Non-pigmented ciliary epithelial cell (primary cell): ENCODE measurements around the gene NRF1.

Experiments
- DNase-seq: peaks from one replicate; pipeline ENCODE4 v3.0.0-alpha.2; 2010; ENCODE audit warnings: low read depth

The NRF1 gene

DNA sequence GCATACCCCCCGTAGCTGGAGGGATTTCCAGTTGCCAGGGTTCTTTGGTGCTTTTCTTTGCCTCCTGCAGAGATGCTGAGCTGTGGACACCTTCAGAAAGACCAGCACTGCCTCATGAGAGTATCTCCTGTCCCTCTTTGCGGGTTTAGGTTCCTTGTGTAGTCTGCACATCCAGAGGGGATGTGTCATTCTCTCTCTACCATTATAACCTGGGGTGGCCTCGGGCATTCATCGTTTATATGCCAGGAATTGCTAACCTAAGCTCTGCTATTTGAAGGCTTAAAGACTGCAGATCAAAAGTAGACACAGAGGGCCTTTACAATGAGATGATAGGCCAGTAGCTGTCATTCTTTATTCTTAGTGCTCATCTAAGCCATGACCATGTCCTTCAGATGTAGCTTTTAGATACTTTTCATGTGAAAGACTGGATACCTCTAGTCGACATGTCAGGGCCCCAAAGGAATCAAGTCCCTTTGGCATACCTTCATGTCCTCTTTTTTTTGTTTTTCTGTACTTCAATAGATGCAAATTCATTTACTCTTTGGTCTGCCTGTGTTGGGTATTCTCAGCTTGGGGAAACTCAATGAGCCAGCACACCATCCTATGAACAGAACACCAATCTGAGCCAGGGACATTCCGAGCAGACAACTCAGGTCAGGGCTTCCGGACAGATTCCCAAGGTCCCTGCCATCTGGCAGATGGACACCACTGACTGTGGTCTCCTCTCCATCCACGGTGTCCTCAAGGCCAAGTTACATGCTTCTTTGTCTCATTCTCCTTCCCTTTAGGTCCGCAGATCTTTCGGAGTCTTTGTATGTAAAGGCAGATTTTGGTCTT lies 129.3 kb downstream of the NRF1 start:
- no peak for DNase-seq

DNA sequence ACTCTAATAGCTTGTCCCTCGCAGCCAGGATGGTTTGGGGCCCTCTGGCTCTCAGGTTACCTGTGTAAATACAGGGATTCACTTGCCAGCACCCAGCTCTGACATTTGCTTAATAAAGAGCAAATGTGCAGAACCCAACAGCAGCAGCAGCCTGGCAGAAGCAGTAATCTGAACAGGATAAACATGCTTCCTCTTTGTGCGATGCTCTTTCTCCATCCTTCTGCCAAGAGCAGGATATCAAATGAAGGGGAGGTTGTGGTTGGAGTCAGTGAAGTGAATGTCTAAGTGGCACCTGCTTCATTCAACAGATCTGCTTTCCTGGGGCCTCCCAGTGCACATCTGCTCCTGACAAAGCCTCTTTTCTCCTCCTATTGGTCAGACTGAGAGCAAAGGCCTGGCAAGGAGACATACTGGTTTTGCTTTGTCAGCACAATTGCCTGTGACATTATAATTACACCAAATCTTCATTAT lies 130.3 kb downstream of the NRF1 start:
- DNase-seq, result no peak

DNA sequence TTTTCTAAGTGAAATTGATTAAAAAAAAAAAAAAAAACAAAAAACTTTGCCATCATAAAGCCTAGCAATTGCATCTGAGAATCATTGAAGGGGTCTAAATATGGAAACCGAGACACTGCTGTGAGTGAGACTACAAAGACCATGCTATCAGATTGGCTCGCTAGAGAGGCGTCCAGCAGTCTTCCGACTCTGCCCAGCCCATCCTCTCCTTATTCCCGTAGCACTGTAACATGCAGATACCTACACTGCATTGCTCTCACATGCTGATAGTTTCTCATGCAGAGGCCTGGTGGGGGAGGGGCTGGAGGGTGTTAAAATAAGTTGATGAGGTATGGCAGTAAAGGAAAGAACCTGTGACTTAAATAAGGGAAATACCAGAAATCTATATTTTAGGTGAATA lies 130.7 kb downstream of the NRF1 start:
- DNase-seq, result no peak

DNA sequence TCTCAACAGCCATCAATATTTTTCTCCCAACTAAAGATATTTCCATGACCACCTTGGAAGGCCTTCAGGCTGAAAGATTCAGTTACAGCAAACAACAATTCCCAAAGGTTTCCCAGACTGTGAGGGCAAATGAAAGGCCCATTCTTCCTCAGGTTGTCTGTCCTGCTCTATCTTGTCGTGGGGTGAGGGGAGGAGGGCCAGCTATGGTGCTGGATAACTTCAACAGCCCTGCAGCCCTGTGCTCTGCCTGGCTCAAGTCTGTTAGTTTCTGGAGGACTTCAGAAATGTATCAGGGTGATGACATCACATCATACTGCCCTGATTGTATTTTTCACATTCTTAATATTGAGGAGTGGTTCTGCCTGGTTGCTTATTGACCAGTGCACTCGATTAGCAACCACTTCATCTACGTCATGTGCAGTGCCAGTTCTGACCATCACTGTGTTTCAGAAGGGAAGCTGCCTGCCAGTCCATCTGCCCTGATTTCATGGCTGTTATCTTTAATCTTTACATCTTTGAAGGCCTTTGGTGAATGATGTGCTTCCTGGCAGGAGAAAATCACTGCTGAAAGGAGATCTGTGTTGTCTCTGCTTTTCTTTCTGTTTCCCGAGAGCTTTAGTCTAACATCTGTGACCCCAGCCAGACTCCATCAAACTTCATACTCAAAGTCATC lies 135.5 kb downstream of the NRF1 start:
- no peak for DNase-seq

DNA sequence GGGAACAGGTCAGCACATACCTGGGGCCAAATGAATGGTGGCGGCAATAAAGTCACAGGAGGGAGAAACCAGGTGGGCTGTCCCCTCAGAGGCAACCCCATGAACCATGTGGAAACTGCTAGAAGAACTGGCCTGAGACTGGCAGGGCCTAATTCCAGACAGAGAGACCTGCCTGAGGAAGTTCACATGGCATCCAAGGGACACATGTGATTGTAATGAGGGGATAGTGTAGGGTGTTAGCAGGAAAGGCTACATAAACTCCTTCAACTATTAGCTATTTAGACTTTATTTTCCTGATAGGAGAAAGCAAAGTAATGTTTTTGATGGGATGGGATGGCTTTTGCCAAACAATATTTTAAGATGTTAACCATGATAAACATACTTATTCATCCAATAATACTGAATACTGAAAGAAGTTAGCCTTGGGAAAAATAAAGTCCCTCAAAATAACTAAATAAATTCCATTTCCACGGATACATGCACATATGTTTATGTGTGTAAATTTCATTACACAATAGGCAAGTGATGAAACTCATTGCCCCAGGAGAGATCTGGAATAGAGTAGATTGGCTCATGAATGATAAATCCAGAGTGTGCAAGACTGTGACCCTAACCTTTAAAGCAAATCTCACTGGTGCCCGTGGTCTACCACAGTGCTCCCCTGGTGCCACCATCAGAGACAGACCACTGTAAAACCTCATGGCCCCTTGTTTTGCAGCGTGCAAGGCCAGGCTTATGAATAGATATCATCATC lies 137.0 kb downstream of the NRF1 start:
- DNase-seq, result no peak

DNA sequence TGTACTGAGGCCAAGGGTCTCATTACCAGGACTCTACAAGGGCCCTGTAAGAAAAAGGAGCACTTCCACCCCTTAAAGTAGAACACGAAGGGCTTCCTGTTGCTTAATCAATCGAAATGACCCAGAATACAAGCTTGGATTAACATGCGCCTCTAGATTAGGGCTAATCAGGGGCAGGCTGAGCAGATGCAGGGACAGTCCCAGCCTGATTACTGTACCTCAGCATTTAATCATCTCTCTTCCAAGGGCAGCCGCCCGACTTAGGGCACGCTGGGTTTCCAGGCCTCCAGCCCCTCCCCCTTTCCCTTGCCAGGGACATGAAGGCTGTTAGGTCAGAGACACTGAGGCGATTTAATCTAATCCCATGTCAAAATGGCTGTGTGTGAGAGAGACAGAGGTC lies 138.6 kb downstream of the NRF1 start:
- DNase-seq, result no peak

DNA sequence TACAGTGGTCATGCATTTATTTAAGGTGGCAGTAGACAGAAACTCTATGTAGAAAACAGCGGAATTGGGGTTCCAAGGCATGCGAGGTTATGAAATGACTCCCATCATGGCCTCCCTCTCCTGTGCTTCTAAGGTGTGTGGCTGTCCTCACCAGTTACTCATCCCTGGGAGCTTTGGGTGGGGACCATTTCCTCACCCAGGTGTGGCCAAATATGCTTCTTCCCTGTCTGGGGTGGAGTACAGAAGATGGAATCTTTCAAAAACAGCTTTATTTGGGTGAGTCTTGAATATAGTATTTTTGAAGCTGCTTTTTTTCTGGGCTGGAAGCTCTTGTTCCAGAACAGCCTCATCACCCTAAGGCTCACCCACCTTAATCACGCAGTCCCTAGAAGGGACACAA lies 139.0 kb downstream of the NRF1 start:
- no peak for DNase-seq

DNA sequence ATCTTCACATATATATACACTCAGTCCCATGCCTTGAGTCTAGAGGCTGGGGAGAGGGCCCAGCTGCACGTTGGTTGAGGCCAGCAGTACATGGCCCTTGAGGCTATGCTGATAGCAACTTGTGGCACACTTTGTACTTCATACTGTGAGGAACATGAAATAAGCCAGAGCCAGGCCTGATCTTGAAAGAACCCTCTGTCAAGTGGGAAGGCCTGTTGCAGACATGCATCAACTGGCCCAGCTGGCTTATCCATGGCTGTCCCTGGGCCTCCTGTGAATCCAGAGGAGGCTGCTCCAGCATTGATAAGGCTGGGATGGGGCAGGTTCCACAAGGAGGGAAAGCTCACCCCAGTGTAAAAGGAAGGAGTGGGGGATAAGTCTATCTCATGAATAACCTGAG lies 140.4 kb downstream of the NRF1 start:
- no peak for DNase-seq

DNA sequence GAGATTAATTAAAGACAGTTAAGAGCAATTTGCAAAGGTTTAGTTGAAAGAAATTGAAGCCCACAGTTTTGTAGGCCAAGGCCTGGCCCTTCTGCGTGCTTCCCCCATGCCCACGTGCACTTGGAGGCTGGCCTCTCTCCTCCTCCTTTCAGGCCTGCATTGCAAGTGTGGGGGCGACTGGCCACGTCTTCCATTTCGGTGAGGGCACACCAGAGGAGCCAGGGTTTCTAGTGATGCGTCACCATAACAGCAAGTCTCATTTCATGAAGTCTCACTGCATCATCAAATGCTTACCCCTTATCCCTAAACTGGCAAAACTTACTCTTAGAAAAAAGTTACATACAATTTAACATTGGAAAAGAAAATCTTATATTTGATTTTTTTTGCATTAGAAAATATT lies 141.2 kb downstream of the NRF1 start:
- no peak for DNase-seq

DNA sequence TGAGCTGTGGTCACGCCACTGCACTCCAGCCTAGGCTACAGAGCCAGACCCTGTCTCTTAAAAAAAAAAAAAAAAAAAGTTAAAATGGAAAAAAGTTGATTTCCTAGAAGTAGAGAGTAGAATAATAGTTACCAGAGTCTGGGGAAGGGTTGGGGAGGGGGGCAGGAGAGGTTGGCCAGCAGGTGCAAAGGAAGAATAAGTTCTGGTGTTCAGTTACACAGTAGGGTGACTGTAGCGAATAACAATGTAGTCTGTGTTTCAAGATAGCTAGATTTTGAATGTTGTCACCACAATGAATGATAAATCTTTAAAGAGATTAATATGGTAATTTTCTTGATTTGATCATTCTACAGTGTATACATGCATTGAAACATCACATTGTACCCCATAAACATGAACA lies 142.9 kb downstream of the NRF1 start:
- DNase-seq, result no peak

DNA sequence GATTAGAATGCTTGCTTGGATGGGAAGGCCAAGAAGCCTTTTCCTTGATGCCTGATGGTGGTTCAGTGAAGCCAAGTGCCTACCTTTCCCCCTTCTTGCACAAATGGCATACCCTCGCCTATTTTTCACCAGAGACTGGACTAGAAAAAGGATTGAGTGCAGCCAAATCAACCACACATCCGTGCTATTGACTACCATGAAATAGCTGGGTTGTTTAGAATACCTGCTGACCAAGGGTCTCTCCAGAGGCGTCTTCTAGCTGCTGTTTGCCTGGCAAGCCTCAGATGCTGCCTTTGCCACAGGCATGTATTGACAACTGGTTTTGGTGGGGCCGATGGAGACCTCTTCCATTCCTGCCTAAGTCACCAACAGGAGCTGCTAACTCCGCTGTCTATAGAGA lies 146.5 kb downstream of the NRF1 start:
- DNase-seq, result no peak

DNA sequence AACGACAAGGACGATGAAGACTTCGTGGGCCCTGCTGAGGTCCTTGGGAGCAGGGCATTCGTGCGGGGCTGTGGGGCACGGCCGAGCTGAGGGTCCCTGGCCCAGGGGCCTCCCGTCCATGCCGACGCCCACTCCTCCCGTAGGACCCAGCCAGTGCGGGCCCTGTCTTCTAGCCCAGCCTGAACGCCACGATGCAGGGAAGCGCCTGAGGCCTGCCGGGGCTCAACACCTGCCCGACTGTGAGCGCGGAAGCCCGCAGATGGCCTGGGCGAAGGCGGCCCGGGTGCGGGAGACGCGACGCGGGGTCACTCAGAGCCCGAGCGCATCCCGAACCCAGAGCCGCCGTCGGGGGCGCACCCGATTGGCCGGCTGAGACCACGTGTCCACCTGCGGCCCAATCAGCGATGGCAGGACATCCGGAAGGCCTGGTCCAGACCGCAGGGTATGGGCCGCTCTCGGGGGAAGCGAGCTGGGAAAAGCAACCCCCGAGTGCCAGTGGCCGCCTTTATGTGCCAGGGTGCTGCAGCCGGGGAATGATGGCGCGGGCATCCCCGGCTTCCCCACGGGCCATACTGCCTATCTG lies 151.0 kb downstream of the NRF1 start:
- no peak for DNase-seq

DNA sequence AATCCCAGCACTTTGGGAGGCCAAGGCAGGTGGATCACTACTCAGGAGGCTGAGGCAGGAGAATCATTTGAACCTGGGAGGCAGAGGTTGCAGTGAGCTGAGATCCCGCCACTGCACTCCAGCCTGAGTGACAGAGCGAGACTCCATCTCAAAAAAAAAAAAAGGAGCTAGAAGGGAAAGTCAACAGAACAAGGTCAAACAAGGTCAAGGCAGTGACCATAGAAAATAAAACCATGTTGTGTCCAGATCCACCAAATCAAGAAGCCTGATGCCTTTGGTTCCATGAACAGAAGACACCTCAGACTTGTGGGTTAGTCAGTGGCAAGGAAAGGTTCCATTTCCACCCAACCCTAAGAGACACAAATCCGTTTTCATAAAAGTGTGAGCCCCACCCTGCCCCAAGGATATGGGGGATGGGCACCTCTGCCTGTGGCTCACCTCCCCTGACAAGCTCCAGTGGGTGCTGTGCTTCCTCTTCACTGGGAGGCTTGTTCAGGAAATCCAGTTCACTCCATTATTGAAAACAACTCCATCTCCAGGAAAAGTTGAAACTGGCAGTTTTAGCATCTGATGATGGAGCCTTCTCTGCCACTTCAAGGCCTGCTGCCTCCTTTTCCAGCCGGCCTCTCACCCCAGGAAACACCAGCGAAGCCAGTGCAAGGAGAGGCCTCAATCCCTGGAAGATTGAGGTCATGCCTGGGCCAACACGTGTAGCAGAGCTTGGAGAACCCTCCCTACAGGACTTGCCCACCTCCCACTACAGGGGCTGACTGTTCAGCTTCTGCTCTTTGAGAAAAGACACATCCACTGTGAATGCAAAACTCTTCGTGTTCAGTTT lies 152.9 kb downstream of the NRF1 start:
- no peak for DNase-seq

DNA sequence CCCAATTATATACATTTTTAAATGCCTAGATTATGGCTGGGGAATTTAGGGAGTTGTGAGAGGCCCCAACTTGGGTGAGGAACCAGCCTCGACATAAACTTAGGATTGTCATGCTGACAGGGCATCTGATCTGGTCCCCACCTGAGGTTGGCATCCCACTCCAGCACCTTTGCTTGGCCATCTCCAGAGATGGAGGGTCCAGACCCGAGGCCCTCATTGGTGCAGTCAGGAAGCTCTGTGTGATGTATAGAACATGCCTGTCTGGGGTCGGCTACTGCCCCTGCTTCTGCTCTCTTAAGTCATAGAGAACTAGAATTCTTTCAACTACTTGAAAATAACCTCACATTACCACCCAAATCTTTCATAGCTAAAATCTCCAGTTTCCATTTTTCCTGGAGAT lies 153.8 kb downstream of the NRF1 start:
- DNase-seq, result no peak

DNA sequence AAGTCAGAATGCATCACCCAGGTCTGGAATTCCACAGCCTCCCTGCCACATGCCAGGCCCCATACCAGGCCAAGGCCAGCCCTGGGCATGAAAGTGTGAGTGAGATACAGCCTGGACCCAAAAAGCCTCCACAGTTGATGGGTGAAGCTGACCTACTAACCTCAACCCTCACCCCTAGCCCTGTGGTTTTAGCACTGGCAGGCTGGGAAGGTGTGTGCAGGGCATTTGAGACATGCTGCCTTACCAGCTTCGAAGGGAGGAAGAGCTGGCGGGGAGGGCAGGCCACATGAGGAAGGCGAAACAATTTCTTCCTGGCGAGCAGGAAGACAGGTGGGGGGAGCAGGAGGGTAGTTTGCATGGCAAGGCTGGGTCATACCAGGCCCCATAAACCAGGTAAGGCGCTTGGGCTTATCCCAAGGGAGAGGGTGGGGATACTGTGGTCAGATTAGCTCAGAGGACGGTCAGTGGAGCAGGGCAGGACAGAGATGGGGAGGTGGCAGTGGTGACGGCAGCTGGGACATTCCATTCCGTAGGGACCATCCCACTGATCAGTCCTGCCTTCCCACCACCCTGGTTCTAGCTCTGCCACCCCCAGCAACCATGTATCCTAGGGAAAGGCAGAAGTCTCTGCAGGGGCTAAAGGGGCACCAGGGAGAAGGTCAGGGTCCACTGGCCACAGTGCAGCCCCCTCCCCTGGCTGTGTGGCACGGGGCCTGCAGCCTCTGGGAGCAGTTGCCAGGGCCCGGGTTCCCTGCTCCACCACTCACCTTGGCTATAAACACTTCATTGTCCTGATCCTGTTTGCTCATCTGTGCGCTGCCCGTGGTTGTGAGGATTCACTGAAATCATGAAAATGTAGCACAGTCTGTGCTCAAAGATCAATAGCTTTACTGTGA lies 155.8 kb downstream of the NRF1 start:
- DNase-seq, result no peak

DNA sequence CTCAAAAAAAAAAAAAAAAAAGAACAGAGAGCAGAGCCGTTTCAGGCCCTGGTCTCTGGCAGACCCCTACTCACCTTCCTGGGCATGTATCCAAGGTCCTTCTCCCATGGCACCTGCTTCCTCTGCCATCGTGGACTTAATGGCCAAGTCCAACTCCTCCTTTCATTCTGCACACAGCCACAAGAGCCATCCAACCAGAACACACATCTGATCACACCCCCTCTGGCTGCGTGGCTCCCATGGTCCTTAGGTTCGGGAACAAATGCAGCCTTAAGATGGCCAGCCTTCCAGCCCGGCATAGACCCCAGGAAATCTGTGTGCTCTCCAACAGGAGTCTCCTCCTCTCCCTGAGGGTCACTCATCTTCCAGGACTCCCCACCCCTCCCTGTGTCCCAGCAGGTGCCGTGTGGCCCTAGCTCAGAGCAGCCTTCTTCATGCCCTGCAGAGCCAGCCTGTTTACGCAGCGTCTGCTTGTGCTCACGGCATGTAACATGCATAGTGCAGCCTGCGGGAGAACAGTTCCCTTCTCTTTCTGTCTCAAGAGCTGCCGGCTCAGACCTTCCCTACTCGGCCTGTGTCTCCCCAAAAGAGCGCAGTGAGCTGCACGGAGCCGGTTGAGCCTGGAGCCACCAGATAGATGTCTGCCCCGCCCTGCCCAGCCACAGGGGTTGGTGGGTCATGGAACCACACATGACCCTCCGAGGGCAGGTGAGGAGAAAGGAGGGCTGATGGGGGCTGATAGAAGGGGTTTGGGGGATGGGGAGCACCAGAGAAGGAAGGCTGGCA lies 157.3 kb downstream of the NRF1 start:
- DNase-seq, result no peak

DNA sequence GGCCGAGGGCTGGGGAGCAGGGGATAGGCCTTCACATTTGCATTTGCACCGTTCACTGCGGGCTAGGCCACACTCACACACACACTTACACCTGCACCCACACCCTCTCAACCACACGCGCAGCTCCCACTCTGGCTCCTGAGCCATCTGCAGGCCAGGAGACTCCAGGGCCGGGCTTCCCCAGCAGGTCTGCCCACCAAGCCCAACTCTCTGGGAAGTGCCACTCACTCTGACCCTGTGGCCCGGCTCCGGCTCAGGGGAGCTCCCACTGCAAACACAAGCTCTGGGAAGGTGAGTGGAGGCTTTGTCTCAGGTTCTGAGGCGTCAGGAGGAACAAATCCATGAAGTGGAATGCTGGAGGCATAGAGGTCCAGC lies 157.9 kb downstream of the NRF1 start:
- DNase-seq, result no peak

DNA sequence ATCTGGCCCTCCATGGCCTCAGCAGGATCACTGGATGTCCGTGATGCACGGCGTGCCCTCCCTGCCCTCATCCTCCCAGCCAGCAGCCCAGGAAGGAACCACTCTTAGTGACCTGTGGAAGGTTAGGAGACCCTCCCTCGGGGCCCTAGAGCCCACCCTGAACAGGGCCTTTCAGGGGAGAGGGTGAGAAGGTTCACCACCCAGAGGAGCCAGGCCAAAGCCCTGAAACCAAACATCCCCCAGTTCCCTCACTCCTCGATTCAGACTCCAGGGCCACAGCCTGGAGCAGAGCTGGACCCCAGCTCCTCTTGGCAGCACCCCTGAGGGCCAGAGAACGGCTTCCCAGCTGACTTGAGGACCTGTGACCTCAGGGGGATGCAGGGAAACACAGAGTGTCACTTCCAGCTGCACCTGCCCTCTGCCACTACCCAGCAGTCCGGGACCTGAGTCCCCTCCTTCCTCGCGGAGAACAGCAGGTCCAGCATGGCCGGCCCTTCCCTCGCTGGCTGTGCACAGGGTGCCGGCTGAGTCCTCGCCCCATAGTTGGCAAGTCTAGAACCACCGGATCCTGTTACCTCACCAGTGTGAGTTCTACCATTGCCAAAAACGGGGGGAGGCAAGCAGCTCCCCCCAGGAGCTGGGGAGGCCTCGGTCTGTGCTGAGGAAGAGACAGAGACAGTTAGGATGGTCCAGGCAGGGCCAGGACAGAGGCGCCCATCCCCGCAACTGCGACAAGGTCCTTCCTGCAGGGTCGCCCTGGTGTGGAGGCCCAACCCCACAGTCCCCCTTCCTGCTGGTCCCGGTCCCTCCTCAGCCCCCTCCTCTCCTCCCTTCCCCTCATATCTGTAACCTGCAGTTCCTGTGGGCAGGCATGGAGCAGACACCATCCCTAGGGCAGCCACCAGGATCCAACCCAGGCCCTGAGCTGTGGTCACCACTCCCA lies 158.6 kb downstream of the NRF1 start:
- DNase-seq, result no peak
